Panc1 (cell line): ENCODE measurements around the gene SEC31A.

Experiments
- CTCF ChIP-seq: fragments of 450-650 bp; IDR thresholded peaks from 2 replicates; pipeline ENCODE4 v1.5.1; 2017; ENCODE audit warnings: mild to moderate bottlenecking
- POLR2AphosphoS5 ChIP-seq: IDR thresholded peaks from 2 replicates; pipeline ENCODE4 v1.6.1; 2012; ENCODE audit warnings: mild to moderate bottlenecking, low read depth, low read length, moderate library complexity
- REST ChIP-seq, 2 experiments: IDR thresholded peaks; 2 replicates each; pipeline ENCODE4 v1.6.1; 2011 to 2012; ENCODE audit warnings: low read depth in 2 of 2, control low read depth in 1 of 2, low read length in 1 of 2, mild to moderate bottlenecking in 1 of 2, moderate library complexity in 1 of 2; ENCODE audit not compliant: insufficient read depth in 1 of 2
- SIN3A ChIP-seq: IDR thresholded peaks from 2 replicates; pipeline ENCODE4 v1.6.1; 2012; ENCODE audit warnings: low read depth, mild to moderate bottlenecking, low read length, moderate library complexity, borderline replicate concordance; ENCODE audit not compliant: insufficient read depth
- TCF7L2 ChIP-seq: IDR thresholded peaks from 2 replicates; pipeline ENCODE4 v1.6.1; 2011; ENCODE audit warnings: mild to moderate bottlenecking, low read depth, low read length, inconsistent platforms

DNA sequence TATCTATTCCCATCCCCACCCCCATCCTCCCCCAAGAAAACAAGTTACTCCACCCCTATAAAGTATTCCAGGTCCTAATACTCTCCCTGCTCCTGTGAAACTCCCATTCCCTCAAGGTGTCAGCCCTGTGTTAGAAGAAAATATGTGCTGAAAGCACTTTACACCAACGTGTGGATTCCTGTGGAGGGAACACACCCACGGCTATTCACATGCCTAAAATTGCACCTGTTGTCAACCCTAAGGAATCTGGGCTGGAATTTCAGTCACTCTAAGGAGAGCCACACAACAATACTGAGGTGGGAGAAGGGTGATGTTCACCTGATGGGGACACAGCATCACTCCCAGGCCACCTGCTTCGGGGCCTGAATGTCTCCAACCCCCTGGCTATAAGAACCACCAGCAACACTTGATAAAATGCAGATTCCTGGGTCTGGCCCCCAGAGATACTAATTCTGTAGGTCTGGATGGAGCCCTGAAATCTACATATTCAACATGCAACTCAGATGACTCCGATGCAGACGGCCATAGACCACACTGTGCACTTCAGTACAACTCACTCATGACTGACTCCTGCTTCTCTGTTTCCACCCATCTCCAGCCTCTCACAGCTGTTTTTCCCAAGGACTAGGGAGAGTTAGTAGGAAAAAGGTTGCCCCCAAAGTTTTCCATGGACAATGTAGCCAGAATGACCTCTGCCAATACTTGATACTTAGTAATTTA lies 108.2 kb downstream of the SEC31A start:
- TF ChIP-seq CTCF (no peak), POLR2AphosphoS5 (no peak), SIN3A (no peak), TCF7L2 (no peak), REST (IDR thresholded peaks at IDR 0.05; ENCODE audit: insufficient read depth in 1 of 2, low read depth in 2 of 2, low read length in 1 of 2) (no peak)
